ENCODE data around the gene FNIP2. TPM values are rescaled to one million over a fixed set of nuclear protein-coding genes. Genes with fewer than 3 reads are reported as not detected.

The FNIP2 gene
- total and polyA plus RNA-seq, 11 donors: 14.5 to 87.4 (median 40.9) TPM

DNA sequence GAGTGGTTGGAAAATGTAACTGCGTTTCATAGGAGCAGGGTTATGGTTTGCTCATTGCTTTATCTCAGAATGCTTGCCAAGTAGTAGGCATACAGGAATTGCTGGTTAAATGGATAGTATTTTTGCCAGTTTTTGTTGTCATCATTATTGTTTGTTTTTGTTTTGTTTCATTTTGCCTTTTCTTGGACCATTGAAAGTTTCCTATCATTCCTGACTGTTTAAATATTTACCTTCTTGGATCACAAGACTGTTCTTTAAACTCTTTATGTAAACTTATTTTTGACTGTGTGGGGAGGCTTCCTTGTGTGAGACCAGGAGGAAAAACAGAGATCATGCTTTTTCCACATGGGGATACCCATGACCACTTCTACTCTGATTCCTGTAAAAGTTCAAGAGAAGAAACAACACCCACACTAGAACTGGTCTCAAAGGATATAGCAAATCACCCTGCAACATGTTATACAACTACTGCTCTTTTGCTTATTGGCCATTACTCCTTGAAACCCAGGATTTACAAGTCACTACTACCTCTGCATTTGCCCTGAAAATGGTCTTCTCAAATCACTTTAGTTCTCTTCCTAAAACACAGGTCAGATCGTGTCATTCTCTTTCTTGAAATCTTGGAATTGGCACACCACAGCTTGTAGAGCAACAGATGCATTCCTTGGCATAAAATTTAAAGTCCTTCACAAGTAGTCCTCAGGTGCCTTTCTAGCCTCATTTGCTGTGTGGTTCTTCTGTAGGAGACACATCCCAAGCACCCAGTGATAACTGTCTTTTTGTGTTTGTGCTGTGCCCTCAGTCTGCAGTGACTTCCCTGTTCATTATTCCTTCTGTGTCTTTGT is 51.3 kb downstream of the FNIP2 start:
- peaks cover 13 to 84% (median 62%) of the 10 kb centered on the region in 12 donors for H3K4me1 ChIP-seq
- no peaks in the 10 kb centered on the region for H3K36me3 ChIP-seq
- no peak for ATAC-seq
- DNase-seq: no peak
- peak overlapping the region in 10 of 12 donors; percentile 7 to 77 (median 38) for H3K27ac ChIP-seq
- no peaks in the 10 kb centered on the region for H3K27me3 ChIP-seq
- no peak for TF ChIP-seq POLR2A (IDR thresholded peaks at IDR 0.05)
- TF ChIP-seq, protein P1, sequence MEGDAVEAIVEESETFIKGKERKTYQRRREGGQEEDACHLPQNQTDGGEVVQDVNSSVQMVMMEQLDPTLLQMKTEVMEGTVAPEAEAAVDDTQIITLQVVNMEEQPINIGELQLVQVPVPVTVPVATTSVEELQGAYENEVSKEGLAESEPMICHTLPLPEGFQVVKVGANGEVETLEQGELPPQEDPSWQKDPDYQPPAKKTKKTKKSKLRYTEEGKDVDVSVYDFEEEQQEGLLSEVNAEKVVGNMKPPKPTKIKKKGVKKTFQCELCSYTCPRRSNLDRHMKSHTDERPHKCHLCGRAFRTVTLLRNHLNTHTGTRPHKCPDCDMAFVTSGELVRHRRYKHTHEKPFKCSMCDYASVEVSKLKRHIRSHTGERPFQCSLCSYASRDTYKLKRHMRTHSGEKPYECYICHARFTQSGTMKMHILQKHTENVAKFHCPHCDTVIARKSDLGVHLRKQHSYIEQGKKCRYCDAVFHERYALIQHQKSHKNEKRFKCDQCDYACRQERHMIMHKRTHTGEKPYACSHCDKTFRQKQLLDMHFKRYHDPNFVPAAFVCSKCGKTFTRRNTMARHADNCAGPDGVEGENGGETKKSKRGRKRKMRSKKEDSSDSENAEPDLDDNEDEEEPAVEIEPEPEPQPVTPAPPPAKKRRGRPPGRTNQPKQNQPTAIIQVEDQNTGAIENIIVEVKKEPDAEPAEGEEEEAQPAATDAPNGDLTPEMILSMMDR (IDR thresholded peaks at IDR 0.05): no peak
- no peak overlapping the region for H3K4me3 ChIP-seq
- WGBS, 4 donors: 22 to 26% (median 25%) methylated on average over 2 of the region's 2 CpGs
- no peaks in the 10 kb centered on the region for H3K9me3 ChIP-seq
- intact Hi-C loops (cut with DNase I): loop anchor here in 3 of 10 donors (5.0 to 10.0 kb wide), 2 partner anchors 45 to 53 kb away; partner anchors contain the start of gene FNIP2 (in 1 of the 3)

DNA sequence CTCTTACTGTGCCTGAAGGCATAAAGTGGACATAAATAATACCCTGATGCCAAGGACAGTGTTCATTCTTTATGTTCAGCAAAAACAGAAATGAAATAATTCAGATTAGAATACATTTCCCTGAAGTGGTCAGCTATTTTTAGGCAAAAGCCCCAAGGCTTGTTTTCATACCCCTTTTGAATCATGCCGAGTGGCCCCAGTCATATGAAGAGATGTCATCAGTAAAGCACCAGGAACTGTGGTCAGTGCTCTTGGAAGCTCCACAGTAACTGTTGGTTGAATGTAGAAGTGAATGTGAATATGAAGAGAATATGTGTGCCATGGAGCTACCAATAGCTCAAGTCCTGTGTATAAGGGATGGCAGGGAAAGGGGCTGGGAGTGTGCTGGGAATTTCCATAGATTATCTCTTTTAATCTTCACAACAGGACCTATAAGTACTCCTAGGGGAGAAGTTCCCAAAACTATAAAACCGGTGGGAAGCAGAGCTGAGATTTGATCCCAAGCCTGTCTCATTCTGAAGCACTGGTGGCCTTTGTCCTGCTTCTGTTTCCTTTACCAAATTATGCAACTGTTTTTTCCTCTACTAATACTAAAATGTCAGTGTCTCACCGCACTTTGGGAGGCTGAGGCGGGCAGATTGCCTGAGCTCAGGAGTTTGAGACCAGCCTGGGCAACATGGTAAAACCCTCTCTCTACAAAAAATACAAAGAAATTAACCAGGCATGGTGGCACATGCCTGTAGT is 52.6 kb downstream of the FNIP2 start:
- 68 to 69% (median 69%) methylated on average over 4 of the region's 4 CpGs for WGBS, 4 donors
- H3K4me3 ChIP-seq: no peak overlapping the region
- no peaks in the 10 kb centered on the region for H3K9me3 ChIP-seq
- no peaks in the 10 kb centered on the region for H3K27me3 ChIP-seq
- ATAC-seq: peak in 1 of 4 donors; percentile 25
- peaks cover 13 to 96% (median 74%) of the 10 kb centered on the region in 12 donors for H3K4me1 ChIP-seq
- TF ChIP-seq POLR2A (IDR thresholded peaks at IDR 0.05): no peak
- TF ChIP-seq, protein P1 (IDR thresholded peaks at IDR 0.05): no peak
- H3K27ac ChIP-seq: peak overlapping the region in 9 of 12 donors; percentile 10 to 77 (median 48)
- no peaks in the 10 kb centered on the region for H3K36me3 ChIP-seq
- intact Hi-C loops (cut with DNase I): loop anchor here in 3 of 10 donors (5.0 to 10.0 kb wide), 2 partner anchors 47 to 54 kb away; partner anchors contain the start of gene FNIP2 (in 1 of the 3)
- no peak for DNase-seq

DNA sequence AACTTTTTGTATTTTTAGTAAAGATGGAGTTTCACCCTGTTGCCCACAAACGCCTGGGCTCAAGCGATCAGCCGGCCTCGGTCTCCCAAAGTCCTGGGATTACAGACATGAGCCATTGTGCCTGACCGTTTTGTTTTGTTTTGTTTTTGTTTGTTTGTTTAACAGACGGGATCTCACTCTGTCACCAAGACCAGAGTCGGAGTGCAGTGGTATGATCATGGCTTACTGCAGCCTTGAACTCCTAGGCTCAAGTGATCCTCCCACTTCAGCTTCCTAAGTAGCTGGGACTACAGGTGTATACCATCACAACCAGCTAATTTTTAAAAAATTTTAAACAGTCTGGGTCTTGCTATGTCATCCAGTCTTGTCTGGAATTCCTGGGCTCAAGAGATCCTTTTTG is 53.5 kb downstream of the FNIP2 start:
- Histone ChIP-seq H3K9me3 (no peaks in the 10 kb centered on the region), H3K4me1 (peaks cover 13 to 95% (median 81%) of the 10 kb centered on the region in 12 donors), H3K27me3 (no peaks in the 10 kb centered on the region), H3K36me3 (no peaks in the 10 kb centered on the region), H3K27ac (peak overlapping the region in 2 of 12 donors; percentile 77 to 80), H3K4me3 (no peak overlapping the region)
- intact Hi-C loops (cut with DNase I): loop anchor here in 3 of 10 donors (5.0 to 10.0 kb wide), 2 partner anchors 48 to 55 kb away; partner anchors contain the start of gene FNIP2 (in 1 of the 3)
- DNase-seq: no peak
- TF ChIP-seq POLR2A (IDR thresholded peaks at IDR 0.05): no peak
- TF ChIP-seq, protein P1 (IDR thresholded peaks at IDR 0.05): no peak
- WGBS, 4 donors: 82 to 92% (median 89%) methylated on average over 7 of the region's 7 CpGs
- ATAC-seq: no peak

Data from heart left ventricle (tissue), 16 donors.